Ecto neural progenitor cell (in vitro differentiated cells): ENCODE results near the gene ODF4.
"Not testable (repeated sequence)": the region's sequence is repeated elsewhere in the genome, so short reads cannot be mapped to it uniquely, and the experiment has no call there.

Source experiments
- DNase-seq: peaks from one replicate; pipeline ENCODE4 v3.0.0-alpha.2; 2018; ENCODE audit warnings: low spot score

ODF4 gene

GRCh38 chr17:8394497-8394896 lies 54.9 kb downstream of the ODF4 start:
- not testable (repeated sequence) for DNase-seq
